Neural progenitor cell (in vitro differentiated cells): ENCODE data around the gene LMO2. TPM values are rescaled to one million over a fixed set of nuclear protein-coding genes. Genes with fewer than 3 reads are reported as not detected.

Experiments
- DNase-seq: peaks from one replicate; pipeline ENCODE4 v3.0.0-alpha.2; 2016; ENCODE audit warnings: low spot score
- H2AFZ ChIP-seq: fragments of 200-600 bp; sonication (generic); replicated peaks from 2 replicates; pipeline ENCODE4 v1.6.1; 2016; ENCODE audit warnings: antibody characterized with exemption
- H3F3A ChIP-seq: fragments of 200-600 bp; sonication (generic); 2 replicates; pipeline ENCODE4 v1.6.1; 2016; ENCODE audit warnings: antibody characterized with exemption, low read depth
- H3K27ac ChIP-seq: fragments of 200-600 bp; sonication (generic); 2 replicates; pipeline ENCODE4 v1.5.1; 2016; ENCODE audit warnings: mild to moderate bottlenecking
- H3K27me3 ChIP-seq: fragments of 200-600 bp; sonication (generic); 2 replicates; pipeline ENCODE4 v1.6.1; 2016; ENCODE audit warnings: mild to moderate bottlenecking, moderate library complexity
- H3K36me3 ChIP-seq: fragments of 200-600 bp; sonication (generic); 2 replicates; pipeline ENCODE4 v1.5.1; 2016
- H3K4me1 ChIP-seq: fragments of 200-600 bp; sonication (generic); 2 replicates; pipeline ENCODE4 v1.6.1; 2016; ENCODE audit warnings: mixed run types
- H3K4me2 ChIP-seq: fragments of 200-600 bp; sonication (generic); 2 replicates; pipeline ENCODE4 v1.6.1; 2016
- H3K4me3 ChIP-seq: fragments of 200-600 bp; sonication (generic); 2 replicates; pipeline ENCODE4 v1.5.1; 2016
- H3K79me2 ChIP-seq: fragments of 200-600 bp; sonication (generic); 2 replicates; pipeline ENCODE4 v1.6.1; 2016; ENCODE audit warnings: low read depth
- H3K9ac ChIP-seq: fragments of 200-600 bp; sonication (generic); 2 replicates; pipeline ENCODE4 v1.6.1; 2016
- H3K9me3 ChIP-seq: fragments of 200-600 bp; sonication (generic); 2 replicates; pipeline ENCODE4 v1.5.1; 2016; ENCODE audit warnings: low read depth
- H4K20me1 ChIP-seq: fragments of 200-600 bp; sonication (generic); 2 replicates; pipeline ENCODE4 v1.6.1; 2016; ENCODE audit warnings: low read depth
- H3K27ac Mint-ChIP-seq: 3 replicates; pipeline ENCODE4 v1.8.0; 2021; ENCODE audit warnings: mixed read lengths
- H3K27me3 Mint-ChIP-seq: 2 replicates; pipeline ENCODE4 v1.8.0; 2022; ENCODE audit warnings: low read depth, mild to moderate bottlenecking, inconsistent platforms, moderate library complexity, mixed read lengths; ENCODE audit not compliant: insufficient read depth
- H3K36me3 Mint-ChIP-seq: 3 replicates; pipeline ENCODE4 v1.8.0; 2021; ENCODE audit warnings: mixed read lengths
- H3K4me1 Mint-ChIP-seq: 3 replicates; pipeline ENCODE4 v1.8.0; 2021; ENCODE audit warnings: mixed read lengths
- H3K4me3 Mint-ChIP-seq: 3 replicates; pipeline ENCODE4 v1.8.0; 2021; ENCODE audit warnings: mild to moderate bottlenecking, moderate library complexity, mixed read lengths
- H3K9me3 Mint-ChIP-seq: 3 replicates; pipeline ENCODE4 v1.8.0; 2020; ENCODE audit warnings: mixed read lengths
- CTCF ChIP-seq: fragments of 200-600 bp; sonication (generic); IDR thresholded peaks from 2 replicates; pipeline ENCODE4 v1.5.1; 2017; ENCODE audit warnings: antibody characterized with exemption, mild to moderate bottlenecking
- EZH2 ChIP-seq: fragments of 200-600 bp; sonication (generic); IDR thresholded peaks from 2 replicates; pipeline ENCODE4 v1.6.1; 2017; ENCODE audit warnings: antibody characterized with exemption, mild to moderate bottlenecking, moderate library complexity
- EZH2phosphoT487 ChIP-seq: fragments of 200-600 bp; sonication (generic); IDR thresholded peaks from 2 replicates; pipeline ENCODE4 v1.6.1; 2017; ENCODE audit warnings: antibody characterized with exemption
- total RNA-seq: library from RNA; depleted of rRNA; stranded (reverse); fragments of >200 nt; gene quantifications from 2 replicates; pipeline ENCODE4 v1.2.3, GENCODE V29; 2015; ENCODE audit warnings: low replicate concordance

The LMO2 gene
- total RNA-seq, 1 donor from 2014 or later: 0.92 TPM

GRCh38 chr11:33889296-33889695 lies 2.6 kb downstream of the LMO2 start:
- Histone ChIP-seq H3K36me3 (no peaks in the 10 kb centered on the region), H3K27ac (no peak overlapping the region), H3K79me2 (no peaks in the 10 kb centered on the region), H3K4me3 (no peak overlapping the region), H3K4me1 (peaks cover 22% of the 10 kb centered on the region), H4K20me1 (no peaks in the 10 kb centered on the region), H3F3A (peaks cover 17% of the 10 kb centered on the region), H3K27me3 (no peaks in the 10 kb centered on the region), H3K9me3 (no peaks in the 10 kb centered on the region), H3K4me2 (no peak overlapping the region), H2AFZ (no peak overlapping the region), H3K9ac (no peak overlapping the region)
- TF ChIP-seq EZH2phosphoT487: no peak
- TF ChIP-seq EZH2: no peak
- TF ChIP-seq CTCF: no peak
- H3K9me3 Mint-ChIP-seq: no peaks in the 10 kb centered on the region
- H3K4me3 Mint-ChIP-seq: no peak overlapping the region
- H3K27me3 Mint-ChIP-seq: peaks cover 9% of the 10 kb centered on the region
- peaks cover 27% of the 10 kb centered on the region for H3K4me1 Mint-ChIP-seq
- H3K36me3 Mint-ChIP-seq: no peaks in the 10 kb centered on the region
- H3K27ac Mint-ChIP-seq: no peak overlapping the region
- DNase-seq: no peak

- no peak overlapping the region for H3K4me2 ChIP-seq
- no peak overlapping the region for H3K9ac ChIP-seq
- peaks cover 21% of the 10 kb centered on the region for H3K4me1 Mint-ChIP-seq
- H3K9me3 ChIP-seq: no peaks in the 10 kb centered on the region
- peaks cover 10% of the 10 kb centered on the region for H3K27me3 Mint-ChIP-seq
- no peaks in the 10 kb centered on the region for H3K9me3 Mint-ChIP-seq
- no peak overlapping the region for H3K27ac Mint-ChIP-seq
- no peak for TF ChIP-seq EZH2phosphoT487
- no peak for TF ChIP-seq CTCF
- no peak for TF ChIP-seq EZH2
- no peak overlapping the region for H3K4me3 ChIP-seq
- H3K4me3 Mint-ChIP-seq: no peak overlapping the region
- no peak overlapping the region for H3K27ac ChIP-seq
- no peaks in the 10 kb centered on the region for H4K20me1 ChIP-seq
- no peaks in the 10 kb centered on the region for H3K36me3 ChIP-seq
- no peaks in the 10 kb centered on the region for H3K27me3 ChIP-seq
- H3K79me2 ChIP-seq: no peaks in the 10 kb centered on the region
- no peaks in the 10 kb centered on the region for H3K36me3 Mint-ChIP-seq
- peaks cover 20% of the 10 kb centered on the region for H3K4me1 ChIP-seq
- peaks cover 17% of the 10 kb centered on the region for H3F3A ChIP-seq
- H2AFZ ChIP-seq: no peak overlapping the region
- DNase-seq: no peak
Measured at GRCh38 chr11:33887886-33888285, 4.0 kb downstream of the LMO2 start.

- DNase-seq: no peak
- Histone ChIP-seq H3K36me3 (no peaks in the 10 kb centered on the region), H3F3A (no peaks in the 10 kb centered on the region), H3K4me2 (no peak overlapping the region), H3K9ac (no peak overlapping the region), H3K4me3 (no peak overlapping the region), H4K20me1 (no peaks in the 10 kb centered on the region), H3K4me1 (no peaks in the 10 kb centered on the region), H2AFZ (no peak overlapping the region), H3K27me3 (no peaks in the 10 kb centered on the region), H3K9me3 (no peaks in the 10 kb centered on the region), H3K79me2 (no peaks in the 10 kb centered on the region), H3K27ac (no peak overlapping the region)
- no peaks in the 10 kb centered on the region for H3K9me3 Mint-ChIP-seq
- H3K27me3 Mint-ChIP-seq: peaks cover 12% of the 10 kb centered on the region
- H3K4me3 Mint-ChIP-seq: no peak overlapping the region
- H3K4me1 Mint-ChIP-seq: no peaks in the 10 kb centered on the region
- TF ChIP-seq CTCF: no peak
- no peak for TF ChIP-seq EZH2
- TF ChIP-seq EZH2phosphoT487: no peak
- H3K36me3 Mint-ChIP-seq: no peaks in the 10 kb centered on the region
- no peak overlapping the region for H3K27ac Mint-ChIP-seq
Measured at GRCh38 chr11:33885338-33886005, 6.4 kb downstream of the LMO2 start.
